Endothelial cell of umbilical vein (primary cell): ENCODE measurements around the gene FRMD4A. TPM values are rescaled to one million over a fixed set of nuclear protein-coding genes. Genes with fewer than 3 reads are reported as not detected.

Experiments used
- BruUV-seq: library from RNA; stranded (reverse); fragments of 400-500 nt; replicated peaks from 2 replicates; lab custom pipeline; 2021; lab: Mats Ljungman, UMichigan
- CTCF ChIA-PET: fragments of 300-600, 350-600 bp; sonication (Branson Sonifier 250); formaldehyde crosslinking; loops from one replicate; lab custom pipeline; 2021; ENCODE audit warnings: antibody characterized with exemption, inconsistent platforms; lab: Charles Lee
- POLR2A ChIA-PET: fragments of 300-600, 350-600 bp; sonication (Branson Sonifier 250); formaldehyde crosslinking; loops from one replicate; lab custom pipeline; 2021; ENCODE audit warnings: antibody characterized with exemption, inconsistent platforms; lab: Charles Lee
- DNase-seq: peaks from one replicate; pipeline ENCODE4 v3.0.0-alpha.2; 2011; ENCODE audit warnings: low read depth, low spot score
- FAIRE-seq: peaks from 2 replicates; lab custom pipeline; 2011; peaks lifted over from hg19 to GRCh38; lab: Jason Lieb, UNC
- H2AFZ ChIP-seq: 2 replicates; pipeline ENCODE4 v1.6.0; 2012; ENCODE audit warnings: low read depth, low read length, control low read depth, inconsistent platforms
- H3K27ac ChIP-seq: 2 replicates; pipeline ENCODE4 v1.5.1; 2011; ENCODE audit warnings: low read depth, mild to moderate bottlenecking, control low read depth, low read length, moderate library complexity; ENCODE audit not compliant: insufficient read depth
- H3K27me3 ChIP-seq, 2 experiments: 2 replicates each; pipeline versions ENCODE4 v1.6.0 to v1.6.1; 2011; ENCODE audit warnings: low read length in 2 of 2, mixed read lengths in 1 of 2; ENCODE audit not compliant: control insufficient read depth in 2 of 2, insufficient read depth in 2 of 2
- H3K36me3 ChIP-seq, 2 experiments: 2 replicates in 1 of 2; 3 replicates in 1 of 2; pipeline ENCODE4 v1.5.1; 2011; ENCODE audit warnings: low read length in 2 of 2, mild to moderate bottlenecking in 1 of 2, moderate library complexity in 1 of 2; ENCODE audit not compliant: control insufficient read depth in 2 of 2, insufficient read depth in 2 of 2; ENCODE audit errors: extremely low read depth in 1 of 2
- H3K4me1 ChIP-seq: 3 replicates; pipeline ENCODE4 v1.5.1; 2011; ENCODE audit warnings: mild to moderate bottlenecking, low read length; ENCODE audit not compliant: control insufficient read depth, insufficient read depth; ENCODE audit errors: extremely low read depth
- H3K4me2 ChIP-seq: 2 replicates; pipeline ENCODE4 v1.6.1; 2011; ENCODE audit warnings: low read length, control low read depth, mixed read lengths; ENCODE audit not compliant: insufficient read depth
- H3K4me3 ChIP-seq, 3 experiments: fragments of 200-600 bp in 1 of 3; sonication (generic), shearing (Covaris generic) in 1 of 3; replicated peaks in 1 of 3; 2 replicates each; pipeline ENCODE4 v1.5.1; 2011 to 2016; ENCODE audit warnings: control low read depth in 3 of 3, low read length in 3 of 3, mild to moderate bottlenecking in 2 of 3, inconsistent platforms in 1 of 3, low read depth in 1 of 3, moderate library complexity in 1 of 3; ENCODE audit not compliant: insufficient read depth in 1 of 3
- H3K79me2 ChIP-seq: 2 replicates; pipeline ENCODE4 v1.6.0; 2012; ENCODE audit warnings: low read length, inconsistent platforms; ENCODE audit not compliant: control insufficient read depth, insufficient read depth
- H3K9ac ChIP-seq: replicated peaks from 2 replicates; pipeline ENCODE3; 2011; ENCODE audit warnings: low read length, control low read depth; ENCODE audit not compliant: insufficient read depth; ENCODE audit errors: extremely low read depth
- H3K9me1 ChIP-seq: replicated peaks from 3 replicates; pipeline ENCODE4 v1.6.0; 2011; ENCODE audit warnings: mild to moderate bottlenecking, low read length; ENCODE audit not compliant: control insufficient read depth, insufficient read depth; ENCODE audit errors: extremely low read depth
- H3K9me3 ChIP-seq: replicated peaks from 2 replicates; pipeline ENCODE4 v1.5.1; 2012; ENCODE audit warnings: low read length, inconsistent platforms; ENCODE audit not compliant: control insufficient read depth, insufficient read depth
- H4K20me1 ChIP-seq: replicated peaks from 2 replicates; pipeline ENCODE3; 2011; ENCODE audit warnings: mild to moderate bottlenecking, low read length; ENCODE audit not compliant: control insufficient read depth, insufficient read depth; ENCODE audit errors: extremely low read depth
- FOS ChIP-seq: IDR thresholded peaks from 2 replicates; pipeline ENCODE4 v1.6.1; 2011; ENCODE audit warnings: mild to moderate bottlenecking, low read length, moderate library complexity, borderline replicate concordance; ENCODE audit not compliant: insufficient read depth
- GATA2 ChIP-seq: IDR thresholded peaks from 2 replicates; pipeline ENCODE4 v1.7.0; 2011; ENCODE audit warnings: low read depth, mild to moderate bottlenecking, moderate library complexity, mixed read lengths, low read length; ENCODE audit not compliant: insufficient read length, insufficient read depth
- JUN ChIP-seq: IDR thresholded peaks from 2 replicates; pipeline ENCODE4 v1.6.1; 2011; ENCODE audit warnings: borderline replicate concordance, low read depth; ENCODE audit not compliant: insufficient read length, insufficient read depth
- MYC ChIP-seq: IDR thresholded peaks from one replicate; pipeline ENCODE4 v1.6.1; 2011; ENCODE audit warnings: mild to moderate bottlenecking, low read depth, low read length
- dilution Hi-C: fragments of 300-500 bp; cut with MboI; formaldehyde crosslinking; loops from one replicate; pipeline ENCODE4 v1.15.0; 2019; ENCODE audit warnings: low sequenced_read_pairs; ENCODE audit not compliant: extremely low pct_ligation_motif_present
- intact Hi-C: fragments of 100-400 bp; cut with micrococcal nuclease; formaldehyde crosslinking; loops from one replicate; pipeline ENCODE4 v1.10.0; 2022
- polyA plus RNA-seq, 4 experiments: library from polyadenylated mRNA; depleted of rRNA in 3 of 4; stranded (reverse) in 3 of 4; unstranded in 1 of 4; fragments of >200 nt; gene quantifications; 2 replicates each; pipeline versions ENCODE4 v1.2.1 to v1.2.3, GENCODE V29; 2011 to 2012; ENCODE audit warnings: missing spikeins in 1 of 4
- total RNA-seq: library from RNA; stranded (reverse); gene quantifications from 2 replicates; pipeline ENCODE4 v1.2.3, GENCODE V29; 2021

The FRMD4A gene
- total and polyA plus RNA-seq, 2 donors (not counting 3 experiments of a cell fraction or from before 2014, with no cell fraction given), result 123 to 148 TPM

DNA sequence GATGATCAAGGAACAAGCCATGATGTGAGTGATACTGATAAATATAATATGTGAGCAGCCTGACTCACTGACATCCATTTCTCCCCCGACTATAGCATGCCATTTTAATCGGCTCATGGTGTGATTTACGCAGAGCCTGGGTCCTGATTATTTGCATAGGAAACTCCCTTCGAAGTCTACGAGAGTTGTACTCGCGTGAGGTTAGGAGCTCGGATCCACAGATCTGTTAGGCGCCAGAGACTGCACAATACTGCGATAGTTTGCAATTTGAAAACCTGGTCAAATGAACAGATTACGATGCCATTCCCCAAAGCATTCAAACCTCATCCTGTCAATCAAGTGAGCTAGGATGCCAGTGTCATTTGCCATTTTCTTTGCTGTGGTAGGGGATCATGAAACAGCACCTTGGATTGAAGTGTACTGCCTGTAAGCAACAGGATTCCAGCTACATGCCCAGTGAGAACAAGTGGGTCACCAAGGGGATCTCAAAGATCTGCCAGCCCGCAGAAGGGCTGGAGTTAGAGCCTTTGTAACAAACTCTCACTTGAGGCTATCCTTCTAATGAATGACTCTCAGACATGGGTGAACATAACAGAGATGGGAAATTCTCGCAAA lies 158.3 kb downstream of the FRMD4A start:
- no peaks in the 10 kb centered on the region for H3K79me2 ChIP-seq
- H3K27me3 ChIP-seq, result peaks cover 47 to 74% of the 10 kb centered on the region in 2 experiments
- dilution Hi-C loops, result no loop called here
- FAIRE-seq (no peak), DNase-seq (no peak)
- H2AFZ ChIP-seq, result no peak overlapping the region
- intact Hi-C loops, result no loop called here
- no peak overlapping the region for H3K9ac ChIP-seq
- H3K9me3 ChIP-seq, result no peaks in the 10 kb centered on the region
- H3K4me2 ChIP-seq, result no peak overlapping the region
- no peak for TF ChIP-seq GATA2
- no peak for TF ChIP-seq MYC
- peaks cover 5% of the 10 kb centered on the region for H3K4me1 ChIP-seq
- CTCF ChIA-PET, result interaction anchor here (3.2 kb wide), 1 partner anchor 25 kb away, joined by 16 read pairs; no protein-coding TSS in a partner anchor
- H3K4me3 ChIP-seq, result no peak overlapping the region
- no peaks in the 10 kb centered on the region for H3K9me1 ChIP-seq
- no TSS peak for BruUV-seq
- H3K36me3 ChIP-seq, result no peaks in the 10 kb centered on the region
- H4K20me1 ChIP-seq, result no peaks in the 10 kb centered on the region
- no peak overlapping the region for H3K27ac ChIP-seq
- POLR2A ChIA-PET, result no interaction called here

DNA sequence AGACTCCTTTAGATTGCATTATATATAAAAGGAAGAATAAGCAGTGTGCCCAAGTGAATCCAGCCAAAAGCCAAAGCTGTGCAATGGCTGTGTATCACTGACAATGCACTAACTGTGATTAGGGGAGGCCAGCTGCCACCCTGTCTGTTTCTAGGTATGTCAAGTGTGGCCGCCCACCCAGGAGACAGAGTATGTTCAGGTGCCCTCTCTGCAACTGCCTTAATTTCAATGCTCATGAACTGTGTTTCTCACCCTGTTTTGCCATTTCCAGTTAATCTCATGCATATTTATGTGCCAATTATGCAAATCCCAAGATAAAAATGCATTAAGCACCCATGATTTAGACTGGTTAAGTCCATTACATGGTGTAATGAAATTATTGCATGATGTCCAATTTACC lies 159.4 kb downstream of the FRMD4A start:
- ChIA-PET POLR2A (no interaction called here), CTCF (no interaction called here)
- H3K9me3 ChIP-seq, result no peaks in the 10 kb centered on the region
- H3K27ac ChIP-seq, result no peak overlapping the region
- dilution Hi-C loops (no loop called here), intact Hi-C loops (no loop called here)
- H3K36me3 ChIP-seq, result no peaks in the 10 kb centered on the region
- DNase-seq (no peak), FAIRE-seq (no peak)
- peaks cover 49 to 71% of the 10 kb centered on the region in 2 experiments for H3K27me3 ChIP-seq
- no peak overlapping the region for H3K9ac ChIP-seq
- no peaks in the 10 kb centered on the region for H3K9me1 ChIP-seq
- H3K4me3 ChIP-seq, result no peak overlapping the region
- H3K4me1 ChIP-seq, result peaks cover 5% of the 10 kb centered on the region
- H4K20me1 ChIP-seq, result no peaks in the 10 kb centered on the region
- H3K79me2 ChIP-seq, result no peaks in the 10 kb centered on the region
- TF ChIP-seq JUN (no peak), FOS (no peak)
- H2AFZ ChIP-seq, result no peak overlapping the region
- BruUV-seq, result no TSS peak
- no peak overlapping the region for H3K4me2 ChIP-seq
